IgD-negative memory B cell (primary cell): ENCODE data around the gene PDE11A. TPM values are rescaled to one million over a fixed set of nuclear protein-coding genes. Genes with fewer than 3 reads are reported as not detected.

Source experiments
- H3K27ac Mint-ChIP-seq, 3 donors: one replicate each; pipeline ENCODE4 v1.8.0; 2020 to 2022; ENCODE audit warnings: mild to moderate bottlenecking in 3 of 3, mixed read lengths in 3 of 3, moderate library complexity in 1 of 3
- H3K27me3 Mint-ChIP-seq: one replicate; pipeline ENCODE4 v1.8.0; 2021; ENCODE audit warnings: mixed read lengths
- H3K36me3 Mint-ChIP-seq: one replicate; pipeline ENCODE4 v1.8.0; 2020; ENCODE audit warnings: mild to moderate bottlenecking, mixed read lengths
- H3K4me1 Mint-ChIP-seq, 3 donors: one replicate each; pipeline ENCODE4 v1.8.0; 2020 to 2022; ENCODE audit warnings: mixed read lengths in 3 of 3, mild to moderate bottlenecking in 1 of 3
- H3K4me3 Mint-ChIP-seq, 4 donors: one replicate each; pipeline ENCODE4 v1.8.0; 2020 to 2022; ENCODE audit warnings: mild to moderate bottlenecking in 4 of 4, mixed read lengths in 4 of 4, moderate library complexity in 3 of 4
- H3K9me3 Mint-ChIP-seq, 3 donors: one replicate each; pipeline ENCODE4 v1.8.0; 2020 to 2021; ENCODE audit warnings: mixed read lengths in 3 of 3, mild to moderate bottlenecking in 1 of 3
- polyA plus RNA-seq: library from polyadenylated mRNA; unstranded; fragments of 300-500 nt; fragmentation: Illumina TruSeq; gene quantifications from one replicate; pipeline ENCODE4 v1.2.3, GENCODE V29; 2021

PDE11A gene
- polyA plus RNA-seq, result not detected

DNA sequence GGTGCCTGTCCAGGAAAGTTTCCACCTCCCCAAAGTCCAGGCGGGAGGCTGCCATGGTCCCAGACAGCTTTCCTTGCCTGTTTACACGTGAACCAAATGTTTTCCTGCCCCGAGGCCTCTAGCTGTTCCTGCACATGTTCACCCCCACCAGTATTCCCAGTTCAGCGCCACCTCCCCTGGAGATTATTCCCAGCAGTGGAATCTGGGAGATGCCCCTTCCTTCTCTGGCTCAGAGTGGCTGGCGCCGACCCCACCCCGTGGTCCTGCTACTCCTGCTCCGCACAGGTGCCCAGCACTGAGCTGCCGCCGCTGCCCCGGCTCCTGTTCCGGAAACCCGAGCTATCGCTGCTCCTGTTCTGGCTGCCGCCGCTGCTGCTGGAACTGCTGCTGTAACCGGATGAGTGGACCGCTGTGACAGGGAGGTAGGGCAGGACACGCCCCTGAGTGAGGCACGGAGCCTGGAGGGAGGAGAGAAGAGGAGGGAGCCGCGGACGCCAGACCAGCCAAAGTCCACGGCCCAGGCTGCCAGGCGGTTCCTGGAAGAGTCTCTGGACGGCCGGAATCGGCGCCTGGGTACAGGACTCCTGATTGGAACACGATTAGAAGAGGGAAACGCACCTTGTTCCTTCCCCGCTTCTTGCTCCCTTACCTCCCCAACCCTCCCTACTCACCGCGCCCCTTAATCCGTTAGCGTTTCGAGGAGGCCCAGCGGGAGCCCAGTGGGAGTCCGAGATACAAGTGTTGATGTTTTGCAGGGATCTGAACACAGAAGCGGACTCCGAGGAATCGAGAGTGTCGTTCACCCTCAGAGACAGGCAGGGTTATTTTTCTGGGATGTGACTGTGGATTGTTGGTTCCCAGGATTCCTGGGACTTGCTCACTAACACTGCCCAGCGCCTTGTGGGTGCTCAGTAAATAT lies at the start of gene PDE11A:
PDE11A (minus strand) TSS at position 395 of the 919 bp plus-strand sequence; CDS start at position 55, 340 bp downstream.
- Mint-ChIP-seq H3K9me3 (peaks cover 0 to 1% (median 0%) of the 10 kb centered on the region in 3 donors), H3K4me1 (peaks cover 0 to 5% (median 4%) of the 10 kb centered on the region in 3 donors), H3K27me3 (peaks cover 42% of the 10 kb centered on the region), H3K27ac (no peak within 1 kb of the TSS), H3K36me3 (peaks cover 3% of the 10 kb centered on the region), H3K4me3 (no peak within 1 kb of the TSS)

DNA sequence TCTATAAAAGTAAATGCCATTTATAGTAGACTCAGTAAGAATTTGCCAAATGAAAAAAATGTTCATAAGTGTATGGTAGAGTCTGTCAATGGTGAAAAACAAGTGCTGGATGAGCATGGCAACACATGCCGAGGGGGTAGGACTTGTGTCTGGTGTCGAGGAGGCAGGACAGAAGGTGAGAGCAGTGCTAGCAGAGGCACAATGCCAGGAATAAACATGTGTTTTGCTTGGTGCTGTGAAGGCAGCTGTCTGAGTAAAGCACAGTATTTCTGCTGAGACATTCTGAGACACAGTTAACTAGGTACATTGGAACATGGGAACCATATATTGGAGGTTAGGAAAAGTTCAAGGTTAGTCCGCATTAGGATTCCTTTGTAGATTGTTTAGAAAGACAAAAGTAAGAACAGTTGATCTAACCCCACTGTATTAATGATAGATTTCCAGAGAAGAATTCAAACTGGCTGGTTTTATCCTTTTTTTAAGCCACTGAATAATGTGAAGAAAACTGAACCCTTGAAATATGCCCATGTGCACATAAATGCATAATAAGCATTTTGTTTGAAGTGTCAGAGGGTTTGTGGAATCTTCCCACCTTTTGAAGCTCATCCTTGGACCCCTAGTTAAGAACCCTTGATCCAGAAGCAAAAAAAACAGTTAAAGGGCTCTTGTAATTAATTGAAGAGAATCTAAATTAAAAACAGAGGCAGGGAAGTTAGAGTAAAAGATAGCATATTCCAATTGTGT lies 46.8 kb upstream of the PDE11A start:
- Mint-ChIP-seq H3K4me3 (no peak overlapping the region), H3K36me3 (peaks cover 5% of the 10 kb centered on the region), H3K27ac (no peak overlapping the region), H3K9me3 (no peaks in the 10 kb centered on the region), H3K27me3 (no peaks in the 10 kb centered on the region), H3K4me1 (peaks cover 3 to 11% (median 8%) of the 10 kb centered on the region in 3 donors)

DNA sequence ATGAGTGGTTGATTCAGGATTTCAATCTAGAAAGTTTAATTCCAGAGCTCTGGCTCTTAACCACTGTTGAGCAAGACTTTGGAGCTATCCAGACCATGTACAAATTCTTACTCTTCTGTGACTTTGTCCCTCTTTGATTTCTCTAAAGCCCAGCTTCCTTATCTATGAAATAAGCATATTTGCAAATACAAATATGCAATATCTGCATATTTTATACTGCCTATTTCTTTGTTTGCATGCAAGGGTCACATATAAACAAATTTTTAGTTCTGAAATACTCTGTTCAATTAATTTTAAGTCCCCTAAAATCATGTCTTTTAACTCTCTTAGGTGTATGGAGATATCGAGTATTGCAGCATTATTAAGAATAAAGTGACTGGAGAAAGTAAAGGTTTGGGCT lies 45.1 kb upstream of the PDE11A start:
- Mint-ChIP-seq H3K27me3 (no peaks in the 10 kb centered on the region), H3K4me1 (peaks cover 16 to 25% (median 18%) of the 10 kb centered on the region in 3 donors), H3K27ac (no peak overlapping the region), H3K4me3 (no peak overlapping the region), H3K9me3 (no peaks in the 10 kb centered on the region), H3K36me3 (peaks cover 5% of the 10 kb centered on the region)

DNA sequence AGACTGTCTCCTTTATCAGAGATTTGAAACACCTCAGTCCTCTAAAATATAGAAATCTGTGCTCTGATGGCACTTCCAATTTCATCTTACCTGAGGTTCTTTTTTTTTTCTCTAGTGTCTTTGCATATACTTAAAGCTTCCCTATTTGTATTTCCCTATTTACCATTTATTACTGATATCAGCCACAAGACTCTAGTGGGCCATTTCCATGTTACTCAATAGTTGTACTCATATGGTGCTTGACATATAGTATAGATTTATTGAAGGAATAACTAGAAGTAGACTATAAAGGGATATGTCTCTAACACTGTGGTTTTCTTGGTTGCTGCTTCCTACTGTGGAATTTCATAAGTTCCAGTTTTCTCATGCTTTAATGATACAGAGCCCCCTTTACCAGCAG lies 42.7 kb upstream of the PDE11A start:
- peaks cover 2% of the 10 kb centered on the region for H3K36me3 Mint-ChIP-seq
- no peaks in the 10 kb centered on the region for H3K27me3 Mint-ChIP-seq
- peaks cover 20 to 30% (median 22%) of the 10 kb centered on the region in 3 donors for H3K4me1 Mint-ChIP-seq
- H3K9me3 Mint-ChIP-seq, result no peaks in the 10 kb centered on the region
- peak overlapping the region in 1 of 3 donors; percentile 50 for H3K27ac Mint-ChIP-seq
- peak overlapping the region in 1 of 4 donors; percentile 88 for H3K4me3 Mint-ChIP-seq

DNA sequence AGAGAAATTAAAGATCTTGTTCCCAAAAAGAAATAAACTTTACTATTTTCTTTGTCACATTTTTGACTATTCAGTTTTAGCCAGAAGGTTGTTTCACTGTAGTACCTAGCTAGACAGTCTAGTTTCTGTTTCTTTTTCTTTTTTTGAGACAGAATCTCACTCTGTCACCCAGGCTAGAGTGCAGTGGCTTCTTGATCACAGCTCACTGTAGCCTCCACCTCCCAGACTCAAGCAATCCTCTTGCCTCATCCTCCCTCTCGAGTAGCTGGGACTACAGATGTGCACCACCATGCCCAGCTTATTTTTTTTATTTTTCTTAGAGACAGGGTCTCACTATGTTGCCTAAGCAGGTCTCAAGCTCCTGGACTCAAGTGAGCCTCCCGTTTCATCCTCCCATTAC lies 41.9 kb upstream of the PDE11A start:
- H3K36me3 Mint-ChIP-seq, result peaks cover 2% of the 10 kb centered on the region
- H3K27ac Mint-ChIP-seq, result peak overlapping the region in 2 of 3 donors; percentile 50 to 71
- H3K4me1 Mint-ChIP-seq, result peaks cover 20 to 34% (median 24%) of the 10 kb centered on the region in 3 donors
- peak overlapping the region in 3 of 4 donors; percentile 32 to 88 (median 65) for H3K4me3 Mint-ChIP-seq
- H3K9me3 Mint-ChIP-seq, result no peaks in the 10 kb centered on the region
- no peaks in the 10 kb centered on the region for H3K27me3 Mint-ChIP-seq

DNA sequence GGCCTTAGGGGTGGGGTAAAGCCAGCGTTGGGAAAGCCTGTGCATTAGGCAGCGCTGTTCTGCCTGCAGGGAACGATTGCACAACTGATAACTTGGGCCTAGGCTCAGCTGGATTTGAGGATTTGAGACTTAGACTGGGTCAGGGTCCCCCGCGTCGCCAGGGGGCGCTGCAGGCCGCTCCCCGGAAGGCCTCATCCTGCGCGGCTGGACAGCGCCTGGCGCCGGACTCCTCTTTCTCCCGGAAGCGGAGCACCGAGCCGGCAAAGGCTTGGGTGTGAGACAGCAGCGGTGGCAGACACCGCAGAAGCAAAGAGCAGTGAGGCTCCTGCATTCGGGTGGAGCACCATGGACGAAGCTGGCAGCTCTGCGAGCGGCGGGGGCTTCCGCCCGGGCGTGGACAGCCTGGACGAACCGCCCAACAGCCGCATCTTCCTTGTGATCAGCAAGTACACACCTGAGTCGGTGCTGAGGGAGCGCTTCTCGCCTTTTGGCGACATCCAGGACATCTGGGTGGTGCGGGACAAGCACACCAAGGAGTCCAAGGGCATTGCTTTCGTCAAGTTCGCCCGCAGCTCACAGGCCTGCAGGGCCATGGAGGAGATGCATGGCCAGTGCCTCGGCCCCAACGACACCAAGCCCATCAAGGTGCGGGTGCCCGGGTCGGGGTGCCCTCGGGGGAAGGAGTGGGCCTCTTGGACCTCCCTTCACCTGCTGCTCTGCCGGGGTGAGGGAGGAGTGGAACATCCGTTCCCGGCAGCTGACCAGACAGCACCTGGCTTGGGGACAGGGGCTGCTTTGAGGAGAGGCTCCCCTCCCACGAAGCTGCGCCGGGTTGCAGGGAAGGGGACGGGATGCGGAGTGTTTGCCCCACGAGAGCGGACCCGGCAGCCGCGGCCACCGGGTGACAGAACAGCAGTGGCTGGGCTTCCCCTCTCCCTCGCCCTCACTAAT lies 39.9 kb upstream of the PDE11A start, which contains the start of gene RBM45:
RBM45 (plus strand) TSS at position 236 of the 951 bp plus-strand sequence; CDS start at position 346, 110 bp downstream.
- Mint-ChIP-seq H3K36me3 (peaks cover 2% of the 10 kb centered on the region), H3K27me3 (no peaks in the 10 kb centered on the region), H3K9me3 (no peaks in the 10 kb centered on the region), H3K4me3 (peak within 1 kb of the TSS; percentile 88 to 94 (median 92)), H3K4me1 (peaks cover 20 to 34% (median 24%) of the 10 kb centered on the region in 3 donors), H3K27ac (peak within 1 kb of the TSS in 2 of 3 donors; percentile 91 to 93)

DNA sequence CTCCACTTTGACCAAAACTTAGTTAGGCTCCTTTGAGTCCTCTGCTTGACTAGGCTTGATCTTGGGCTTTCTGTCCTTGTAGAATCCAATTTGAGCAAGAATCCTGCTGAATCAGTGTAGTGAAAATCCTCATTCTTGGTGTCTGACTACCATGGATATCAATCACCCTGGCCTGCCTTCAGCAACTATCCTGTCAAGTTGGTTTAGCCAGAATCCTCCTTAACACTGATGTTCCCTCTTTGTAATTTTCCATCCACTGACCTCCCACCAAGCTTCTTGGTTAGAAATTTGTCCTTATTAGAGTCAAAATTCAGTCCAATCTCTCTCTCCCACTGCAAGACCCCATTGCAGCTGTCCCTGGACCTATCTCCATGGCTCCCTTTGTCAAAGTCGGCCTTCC lies 39.2 kb upstream of the PDE11A start:
- Mint-ChIP-seq H3K27me3 (no peaks in the 10 kb centered on the region), H3K9me3 (no peaks in the 10 kb centered on the region), H3K27ac (peak overlapping the region in 1 of 3 donors; percentile 91), H3K4me3 (peak overlapping the region in 3 of 4 donors; percentile 88 to 94 (median 93)), H3K36me3 (peaks cover 2% of the 10 kb centered on the region), H3K4me1 (peaks cover 20 to 34% (median 24%) of the 10 kb centered on the region in 3 donors)

DNA sequence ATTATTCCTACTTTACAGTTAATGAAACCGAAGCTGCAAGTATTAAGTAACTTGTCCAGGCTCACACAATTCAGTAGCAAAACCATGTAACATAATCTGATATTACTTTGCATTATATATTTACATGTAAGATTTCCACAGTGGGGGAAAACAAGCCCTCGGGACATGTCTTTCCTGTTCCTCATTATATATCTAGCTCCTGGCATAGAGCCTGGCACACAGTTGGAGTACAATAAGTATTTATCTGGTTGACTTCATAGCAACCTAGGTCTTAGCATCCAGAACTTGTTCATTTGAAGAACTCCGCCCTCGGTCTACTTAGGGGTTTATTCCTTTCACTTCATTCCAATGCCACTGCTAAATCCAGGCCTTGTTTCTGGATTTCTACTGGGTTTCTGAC lies 38.1 kb upstream of the PDE11A start:
- H3K27me3 Mint-ChIP-seq, result no peaks in the 10 kb centered on the region
- no peak overlapping the region for H3K4me3 Mint-ChIP-seq
- H3K27ac Mint-ChIP-seq, result no peak overlapping the region
- H3K36me3 Mint-ChIP-seq, result no peaks in the 10 kb centered on the region
- no peaks in the 10 kb centered on the region for H3K9me3 Mint-ChIP-seq
- peaks cover 20 to 34% (median 21%) of the 10 kb centered on the region in 3 donors for H3K4me1 Mint-ChIP-seq

DNA sequence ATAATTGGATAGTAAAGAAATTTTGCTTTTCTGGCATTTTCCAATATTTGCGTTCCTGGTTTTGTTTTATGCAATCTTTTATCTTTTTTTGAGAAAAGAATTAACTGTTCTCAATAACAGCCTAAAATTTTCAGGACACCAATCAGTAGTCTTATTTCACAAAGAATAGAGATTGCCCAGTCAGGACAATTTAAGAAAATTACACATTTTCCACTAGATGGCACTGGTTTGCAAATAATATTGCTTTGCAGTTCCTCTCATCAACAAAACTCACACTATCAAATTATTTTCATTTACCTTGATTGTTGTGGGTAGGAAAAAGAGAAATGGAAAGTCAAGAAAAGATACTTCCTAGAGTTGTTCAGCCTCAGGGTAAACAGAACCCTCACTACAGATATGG lies 37.2 kb upstream of the PDE11A start:
- Mint-ChIP-seq H3K4me3 (peak overlapping the region in 1 of 4 donors; percentile 72), H3K9me3 (no peaks in the 10 kb centered on the region), H3K27ac (no peak overlapping the region), H3K36me3 (no peaks in the 10 kb centered on the region), H3K4me1 (peaks cover 17 to 28% (median 19%) of the 10 kb centered on the region in 3 donors), H3K27me3 (no peaks in the 10 kb centered on the region)

DNA sequence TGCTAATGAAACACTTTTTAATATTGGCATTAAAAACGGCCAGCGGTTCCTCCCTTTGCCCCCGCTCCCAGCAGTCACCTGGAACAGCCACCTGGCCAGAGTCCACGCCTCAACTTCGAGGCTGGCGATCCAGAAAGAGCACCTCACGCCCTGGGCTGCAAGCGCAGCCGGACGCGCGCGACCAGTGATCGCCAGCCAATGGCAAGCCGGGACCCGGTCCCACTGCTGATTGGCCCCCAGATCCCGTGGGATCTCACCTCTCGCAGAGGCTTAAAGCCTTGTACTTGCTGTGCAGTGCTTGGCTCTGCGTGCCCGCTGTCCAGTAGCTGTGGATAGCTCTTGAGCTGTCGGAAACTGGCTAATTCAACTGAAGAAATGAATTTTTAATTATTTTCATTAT lies 35.6 kb upstream of the PDE11A start:
- Mint-ChIP-seq H3K27ac (no peak overlapping the region), H3K36me3 (no peaks in the 10 kb centered on the region), H3K27me3 (no peaks in the 10 kb centered on the region), H3K4me3 (no peak overlapping the region), H3K9me3 (no peaks in the 10 kb centered on the region), H3K4me1 (peaks cover 7 to 13% (median 9%) of the 10 kb centered on the region in 3 donors)

DNA sequence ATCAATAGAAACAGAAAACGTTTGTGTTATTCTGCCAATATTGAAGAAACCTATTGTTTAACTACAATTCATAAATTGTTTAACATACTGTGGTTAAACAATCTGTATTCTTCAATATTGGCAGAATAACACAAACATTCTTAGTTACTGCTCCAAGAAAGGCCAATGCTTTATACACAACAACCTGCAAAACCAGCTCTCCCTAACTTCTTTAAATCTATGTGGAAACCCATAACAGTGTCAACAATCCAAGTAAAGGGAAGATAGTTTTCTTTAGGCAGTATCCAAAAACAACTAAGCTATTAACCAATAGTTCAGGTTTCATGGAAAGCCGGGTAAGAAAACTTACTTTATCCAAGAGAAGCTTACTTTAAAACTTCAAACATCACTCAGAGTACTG lies 33.5 kb upstream of the PDE11A start:
- H3K36me3 Mint-ChIP-seq, result no peaks in the 10 kb centered on the region
- no peak overlapping the region for H3K27ac Mint-ChIP-seq
- no peak overlapping the region for H3K4me3 Mint-ChIP-seq
- H3K9me3 Mint-ChIP-seq, result no peaks in the 10 kb centered on the region
- no peaks in the 10 kb centered on the region for H3K27me3 Mint-ChIP-seq
- peaks cover 0 to 4% (median 2%) of the 10 kb centered on the region in 3 donors for H3K4me1 Mint-ChIP-seq

DNA sequence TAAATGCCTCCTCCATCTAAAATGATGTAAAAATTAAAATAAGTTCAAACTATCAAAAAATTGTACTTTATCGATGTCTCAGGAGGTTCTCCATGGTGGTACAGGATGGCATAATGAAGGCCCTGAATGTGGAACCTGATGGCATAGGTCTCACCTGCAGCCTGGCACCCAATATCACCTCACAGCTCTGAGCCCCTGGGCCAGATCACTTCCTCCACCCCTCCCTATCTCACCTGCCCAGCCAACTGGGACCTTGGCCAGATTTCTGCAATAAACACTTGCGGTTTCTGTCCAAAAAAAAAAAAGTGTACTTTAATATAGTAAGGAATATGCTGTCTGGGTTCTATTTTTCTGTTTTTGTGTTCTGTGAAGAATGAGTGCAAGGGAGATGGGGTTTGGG lies 33.0 kb upstream of the PDE11A start:
- no peaks in the 10 kb centered on the region for H3K27me3 Mint-ChIP-seq
- no peak overlapping the region for H3K27ac Mint-ChIP-seq
- H3K4me3 Mint-ChIP-seq, result no peak overlapping the region

DNA sequence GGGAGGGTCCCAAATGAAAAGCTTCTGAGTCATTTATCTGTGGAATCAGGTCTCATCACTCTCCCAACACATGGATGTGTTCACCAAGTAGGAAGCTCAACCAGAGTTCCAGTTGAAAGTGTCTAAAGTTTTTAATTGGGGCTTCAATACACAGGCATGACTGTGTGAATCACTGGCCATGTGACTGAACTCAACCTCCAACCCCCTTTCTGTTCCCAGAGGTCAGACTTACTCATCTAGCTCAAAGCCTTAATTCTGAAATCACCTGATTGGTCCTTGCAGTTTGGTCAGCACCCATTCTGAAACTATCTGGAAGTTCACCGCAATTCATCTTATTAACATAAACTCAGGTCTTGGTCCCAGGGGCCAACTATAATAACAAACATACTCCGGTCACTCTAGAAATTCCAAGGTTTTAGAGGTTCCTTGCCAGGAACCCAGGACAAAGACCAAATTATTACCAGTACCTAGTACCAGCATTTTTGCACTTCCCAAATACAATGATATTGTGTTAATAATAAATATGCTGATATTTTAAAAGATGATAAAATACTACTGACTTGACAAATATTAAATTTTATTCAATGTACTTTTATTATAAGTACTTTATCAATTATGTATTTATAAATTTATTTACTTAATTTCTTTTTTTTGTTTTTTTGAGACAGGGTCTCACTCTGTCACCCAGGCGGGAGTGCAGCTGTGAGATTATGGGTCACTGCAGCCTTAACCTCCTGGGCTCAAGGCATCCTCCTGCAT lies 28.9 kb upstream of the PDE11A start:
- no peak overlapping the region for H3K27ac Mint-ChIP-seq
- no peak overlapping the region for H3K4me3 Mint-ChIP-seq
- H3K9me3 Mint-ChIP-seq, result peaks cover 0 to under 1% (median 0%) of the 10 kb centered on the region in 3 donors
- H3K27me3 Mint-ChIP-seq, result no peaks in the 10 kb centered on the region
- no peaks in the 10 kb centered on the region for H3K36me3 Mint-ChIP-seq
- H3K4me1 Mint-ChIP-seq, result no peaks in the 10 kb centered on the region

More for the DNA sequence above, 33.0 kb upstream of the PDE11A start:
- H3K4me1 Mint-ChIP-seq, result peaks cover 0 to 4% (median 2%) of the 10 kb centered on the region in 3 donors
- H3K36me3 Mint-ChIP-seq, result no peaks in the 10 kb centered on the region
- no peaks in the 10 kb centered on the region for H3K9me3 Mint-ChIP-seq
